ENCODE results near the gene FGF14.

Gene FGF14

DNA sequence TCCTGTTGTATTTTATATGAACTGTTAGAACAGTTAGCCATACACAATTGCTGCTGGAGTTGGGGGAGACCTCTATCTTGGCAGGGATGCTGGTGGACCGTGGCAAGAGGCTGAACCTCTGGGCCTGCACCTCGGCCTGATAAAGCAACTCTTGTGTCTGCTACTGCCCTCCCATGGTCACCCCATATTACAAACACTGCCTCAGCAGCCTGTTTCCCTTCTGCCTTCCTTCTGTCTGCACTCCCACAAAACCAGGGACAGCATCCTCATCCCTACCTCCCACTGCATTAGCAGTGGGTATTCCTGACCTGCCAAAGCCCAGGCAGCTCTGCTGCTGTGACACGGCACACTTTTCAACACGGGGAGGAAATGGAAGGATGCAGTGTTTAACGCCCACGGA, 456.4 kb downstream of the FGF14 start:
- no peak overlapping the region for H3K9ac ChIP-seq

GRCh38 chr13:101944521-101944920, 457.3 kb downstream of the FGF14 start:
- Histone ChIP-seq H3K9ac (no peak overlapping the region), H3K27me3 (ENCODE audit: control insufficient read depth, insufficient read depth, low read length) (no peaks in the 10 kb centered on the region), H2AFZ (no peak overlapping the region), H3K9me3 (ENCODE audit: control insufficient read depth, low read length) (no peaks in the 10 kb centered on the region), H3K79me2 (no peaks in the 10 kb centered on the region), H3K36me3 (ENCODE audit: control insufficient read depth, insufficient read depth, low read length) (no peaks in the 10 kb centered on the region), H3K27ac (no peak overlapping the region), H3K4me2 (ENCODE audit: low read length) (no peak overlapping the region), H3K4me3 (ENCODE audit: low read depth, low read length) (no peak overlapping the region), H3K4me1 (no peaks in the 10 kb centered on the region)
- no peak for TF ChIP-seq CTCF (IDR thresholded peaks at IDR 0.05)

More for the DNA sequence above, 456.4 kb downstream of the FGF14 start:
- no peak for TF ChIP-seq CTCF (IDR thresholded peaks at IDR 0.05)
- no peak overlapping the region for H3K4me3 ChIP-seq (ENCODE audit: low read depth, low read length)
- no peaks in the 10 kb centered on the region for H3K79me2 ChIP-seq
- no peaks in the 10 kb centered on the region for H3K4me1 ChIP-seq
- no peaks in the 10 kb centered on the region for H3K36me3 ChIP-seq (ENCODE audit: control insufficient read depth, insufficient read depth, low read length)
- H3K9me3 ChIP-seq (ENCODE audit: control insufficient read depth, low read length) = no peaks in the 10 kb centered on the region
- no peak overlapping the region for H3K27ac ChIP-seq
- no peaks in the 10 kb centered on the region for H3K27me3 ChIP-seq (ENCODE audit: control insufficient read depth, insufficient read depth, low read length)
- H2AFZ ChIP-seq = no peak overlapping the region
- no peak overlapping the region for H3K4me2 ChIP-seq (ENCODE audit: low read length)

GRCh38 chr13:101942535-101943157, 459.2 kb downstream of the FGF14 start:
- H3K4me1 ChIP-seq = no peaks in the 10 kb centered on the region
- no peaks in the 10 kb centered on the region for H3K36me3 ChIP-seq (ENCODE audit: control insufficient read depth, insufficient read depth, low read length)
- H2AFZ ChIP-seq = no peak overlapping the region
- no peaks in the 10 kb centered on the region for H3K9me3 ChIP-seq (ENCODE audit: control insufficient read depth, low read length)
- H3K27ac ChIP-seq = no peak overlapping the region
- no peak for TF ChIP-seq CTCF (IDR thresholded peaks at IDR 0.05)
- no peaks in the 10 kb centered on the region for H3K79me2 ChIP-seq
- no peak overlapping the region for H3K9ac ChIP-seq
- no peaks in the 10 kb centered on the region for H3K27me3 ChIP-seq (ENCODE audit: control insufficient read depth, insufficient read depth, low read length)
- no peak overlapping the region for H3K4me2 ChIP-seq (ENCODE audit: low read length)
- no peak overlapping the region for H3K4me3 ChIP-seq (ENCODE audit: low read depth, low read length)

GRCh38 chr13:101942038-101942437, 459.8 kb downstream of the FGF14 start:
- TF ChIP-seq CTCF (IDR thresholded peaks at IDR 0.05) = peak; percentile 45
- no peak overlapping the region for H2AFZ ChIP-seq
- H3K4me1 ChIP-seq = no peaks in the 10 kb centered on the region
- no peaks in the 10 kb centered on the region for H3K79me2 ChIP-seq
- no peaks in the 10 kb centered on the region for H3K36me3 ChIP-seq (ENCODE audit: control insufficient read depth, insufficient read depth, low read length)
- H3K4me2 ChIP-seq (ENCODE audit: low read length) = no peak overlapping the region
- H3K27ac ChIP-seq = no peak overlapping the region
- no peaks in the 10 kb centered on the region for H3K9me3 ChIP-seq (ENCODE audit: control insufficient read depth, low read length)
- no peaks in the 10 kb centered on the region for H3K27me3 ChIP-seq (ENCODE audit: control insufficient read depth, insufficient read depth, low read length)
- H3K9ac ChIP-seq = no peak overlapping the region
- no peak overlapping the region for H3K4me3 ChIP-seq (ENCODE audit: low read depth, low read length)

GRCh38 chr13:101941095-101941783, 460.6 kb downstream of the FGF14 start:
- Histone ChIP-seq H3K4me1 (no peaks in the 10 kb centered on the region), H3K4me2 (ENCODE audit: low read length) (no peak overlapping the region), H3K79me2 (no peaks in the 10 kb centered on the region), H3K9ac (no peak overlapping the region), H2AFZ (no peak overlapping the region), H3K9me3 (ENCODE audit: control insufficient read depth, low read length) (no peaks in the 10 kb centered on the region), H3K27me3 (ENCODE audit: control insufficient read depth, insufficient read depth, low read length) (no peaks in the 10 kb centered on the region), H3K4me3 (ENCODE audit: low read depth, low read length) (no peak overlapping the region), H3K27ac (no peak overlapping the region), H3K36me3 (ENCODE audit: control insufficient read depth, insufficient read depth, low read length) (no peaks in the 10 kb centered on the region)
- no peak for TF ChIP-seq CTCF (IDR thresholded peaks at IDR 0.05)
